Mammary microvascular endothelial cell (primary cell): ENCODE data around the gene MYO19. TPM values are rescaled to one million over a fixed set of nuclear protein-coding genes. Genes with fewer than 3 reads are reported as not detected.

Source experiments
- total RNA-seq: library from RNA; depleted of rRNA; stranded (reverse); fragments of >200 nt; gene quantifications from 2 replicates; pipeline ENCODE4 v1.2.3, GENCODE V29; 2015

MYO19 gene
- total RNA-seq, result 34.0 and 44.1 TPM in 2 replicates

GRCh38 chr17:36534840-36535668, at the start of gene MYO19, which contains the start of gene PIGW:
TSS of gene MYO19 (minus strand) at chr17:36534868. CDS start at chr17:36532538, 2,330 bp downstream.
TSS of gene PIGW (plus strand) at chr17:36534987. CDS start at chr17:36537102, 2,115 bp downstream.

GRCh38 chr17:36544307-36545076, 9.8 kb upstream of the MYO19 start, which contains the start of gene GGNBP2:
TSS of gene GGNBP2 (plus strand) at chr17:36544919. CDS start at chr17:36545725, 806 bp downstream.

GRCh38 chr17:36486204-36487194, 48.2 kb downstream of the MYO19 start, which contains the start of gene ZNHIT3:
TSS of gene ZNHIT3 (plus strand) at chr17:36486681. CDS start at chr17:36486700, 19 bp downstream.

Other genes starting within 250 kb of the MYO19 start
- gene TBC1D3G, start 211.0 kb downstream of the MYO19 start, total RNA-seq, result 0.89 and 1.5 TPM in 2 replicates
- not detected in 2 replicates for gene TBC1D3H, start 146.4 kb downstream of the MYO19 start, total RNA-seq
- gene ZNHIT3, start 48.2 kb downstream of the MYO19 start, total RNA-seq, result 30.5 and 43.0 TPM in 2 replicates
- 10.9 and 14.8 TPM in 2 replicates for gene PIGW, start 119 bp upstream of the MYO19 start, total RNA-seq
- 28.6 and 33.6 TPM in 2 replicates for gene GGNBP2, start 10.1 kb upstream of the MYO19 start, total RNA-seq
- 6.9 and 7.4 TPM in 2 replicates for gene DHRS11, start 57.0 kb upstream of the MYO19 start, total RNA-seq
- gene MRM1, start 66.7 kb upstream of the MYO19 start, total RNA-seq, result 7.0 and 7.3 TPM in 2 replicates